Mesodermal cell (in vitro differentiated cells): Measurements from ENCODE around the gene TMEM178B.

Source experiments
- H3K27ac ChIP-seq: 2 replicates; pipeline ENCODE4 v1.7.0; 2013; ENCODE audit warnings: mild to moderate bottlenecking, low read depth, low read length, moderate library complexity; ENCODE audit not compliant: severe bottlenecking
- H3K36me3 ChIP-seq: 2 replicates; pipeline ENCODE4 v1.7.1; 2013; ENCODE audit warnings: mild to moderate bottlenecking, low read length, moderate library complexity; ENCODE audit not compliant: control insufficient read depth, insufficient read depth
- H3K4me1 ChIP-seq: one replicate; pipeline ENCODE4 v1.7.1; 2013; ENCODE audit warnings: mild to moderate bottlenecking, low read length; ENCODE audit not compliant: insufficient read depth, control insufficient read depth, poor library complexity, severe bottlenecking
- H3K4me3 ChIP-seq: 2 replicates; pipeline ENCODE4 v1.7.0; 2013; ENCODE audit warnings: low read length, control low read depth, mild to moderate bottlenecking; ENCODE audit not compliant: insufficient read depth, poor library complexity, severe bottlenecking; ENCODE audit errors: extremely low read depth
- H3K9me3 ChIP-seq: 2 replicates; pipeline ENCODE4 v1.7.1; 2013; ENCODE audit warnings: mild to moderate bottlenecking, low read length, moderate library complexity; ENCODE audit not compliant: control insufficient read depth
- WGBS, 2 experiments: methylation state at CpG; one replicate each; pipeline ENCODE4 v1.1.5; 2013; ENCODE audit warnings: missing lambda C conversion rate in 2 of 2; ENCODE audit not compliant: insufficient coverage in 2 of 2; 5-methylcytosine and 5-hydroxymethylcytosine counted together

The TMEM178B gene

GRCh38 chr7:141221007-141221612 lies 147.2 kb downstream of the TMEM178B start:
- H3K4me3 ChIP-seq: no peak overlapping the region
- no peaks in the 10 kb centered on the region for H3K4me1 ChIP-seq
- no peaks in the 10 kb centered on the region for H3K9me3 ChIP-seq
- H3K27ac ChIP-seq: no peak overlapping the region
- WGBS, 2 experiments: 50 to 73% methylated on average over 1 to 2 of the region's 2 CpGs
- H3K36me3 ChIP-seq: no peaks in the 10 kb centered on the region

- H3K27ac ChIP-seq: no peak overlapping the region
- no peaks in the 10 kb centered on the region for H3K9me3 ChIP-seq
- no peaks in the 10 kb centered on the region for H3K4me1 ChIP-seq
- no peaks in the 10 kb centered on the region for H3K36me3 ChIP-seq
- H3K4me3 ChIP-seq: no peak overlapping the region
- 94% methylated on average over 3 of the region's 8 CpGs; no CpG with 5 or more reads in 1 of the 2 experiments for WGBS, 2 experiments
These were observed 152.2 kb downstream of the TMEM178B start for GRCh38 chr7:141225916-141226618.

DNA sequence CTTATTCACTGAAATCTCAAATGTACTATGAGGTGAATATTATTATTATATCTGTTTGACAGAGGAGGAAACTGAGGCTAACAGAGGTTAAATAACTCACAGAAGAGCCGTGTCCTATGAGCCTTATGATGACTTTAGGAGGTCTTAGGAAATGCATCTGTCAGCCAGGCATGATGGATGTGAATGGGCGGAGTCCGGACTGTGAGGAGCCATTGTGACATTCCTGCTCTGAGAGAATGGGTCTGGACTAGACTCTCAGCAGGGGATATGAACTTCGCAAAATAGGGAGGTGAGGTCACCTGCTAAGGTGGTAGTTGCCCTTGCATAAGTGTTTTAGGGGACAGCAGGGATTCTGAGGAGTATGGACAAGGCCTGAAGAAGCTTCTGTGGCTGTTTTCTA lies 153.6 kb downstream of the TMEM178B start:
- Histone ChIP-seq H3K4me3 (no peak overlapping the region), H3K4me1 (peaks cover 3% of the 10 kb centered on the region), H3K9me3 (no peaks in the 10 kb centered on the region), H3K36me3 (no peaks in the 10 kb centered on the region), H3K27ac (no peak overlapping the region)
- 73 to 83% methylated on average over 3 to 4 of the region's 4 CpGs for WGBS, 2 experiments

DNA sequence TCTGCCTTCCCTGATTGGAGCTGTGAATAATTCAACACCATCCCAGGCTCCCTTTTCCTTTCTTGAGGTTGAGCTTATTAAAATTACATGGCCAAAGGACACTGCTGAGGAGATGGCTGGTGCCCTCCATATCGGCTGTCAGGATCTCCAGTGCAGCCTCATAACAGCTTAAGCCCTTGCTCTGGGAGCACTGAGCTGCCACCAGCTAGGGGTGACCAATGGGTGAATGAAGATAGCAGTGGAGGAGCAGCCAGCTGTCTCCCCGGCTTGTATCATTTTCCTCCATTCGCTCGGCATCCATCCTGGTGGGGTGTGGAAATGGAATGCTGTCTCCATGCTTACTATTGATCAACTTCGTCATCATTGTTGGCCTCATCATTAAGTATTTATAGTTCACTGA lies 154.6 kb downstream of the TMEM178B start:
- 64 to 80% methylated on average over 1 of the region's 5 CpGs for WGBS, 2 experiments
- no peaks in the 10 kb centered on the region for H3K36me3 ChIP-seq

GRCh38 chr7:141231018-141231792 lies 157.3 kb downstream of the TMEM178B start:
- Histone ChIP-seq H3K4me3 (no peak overlapping the region), H3K36me3 (no peaks in the 10 kb centered on the region), H3K9me3 (no peaks in the 10 kb centered on the region), H3K4me1 (peaks cover 3% of the 10 kb centered on the region), H3K27ac (no peak overlapping the region)
- WGBS, 2 experiments: 51 to 66% methylated on average over 2 to 3 of the region's 5 CpGs

More for the DNA sequence above, 154.6 kb downstream of the TMEM178B start:
- no peaks in the 10 kb centered on the region for H3K9me3 ChIP-seq
- H3K4me1 ChIP-seq: peaks cover 3% of the 10 kb centered on the region
- no peak overlapping the region for H3K27ac ChIP-seq
- no peak overlapping the region for H3K4me3 ChIP-seq

GRCh38 chr7:141232286-141233051 lies 158.6 kb downstream of the TMEM178B start:
- Histone ChIP-seq H3K36me3 (no peaks in the 10 kb centered on the region), H3K27ac (no peak overlapping the region), H3K4me3 (no peak overlapping the region), H3K9me3 (no peaks in the 10 kb centered on the region), H3K4me1 (peaks cover 3% of the 10 kb centered on the region)
- 83 to 90% methylated on average over 1 to 2 of the region's 4 CpGs for WGBS, 2 experiments

- Histone ChIP-seq H3K9me3 (no peaks in the 10 kb centered on the region), H3K27ac (no peak overlapping the region), H3K36me3 (no peaks in the 10 kb centered on the region), H3K4me1 (peaks cover 3% of the 10 kb centered on the region), H3K4me3 (no peak overlapping the region)
- 80 to 88% methylated on average over 5 to 8 of the region's 8 CpGs for WGBS, 2 experiments
These were observed 160.7 kb downstream of the TMEM178B start for GRCh38 chr7:141234335-141235105.

- Histone ChIP-seq H3K4me1 (peaks cover 3% of the 10 kb centered on the region), H3K27ac (no peak overlapping the region), H3K9me3 (no peaks in the 10 kb centered on the region), H3K36me3 (no peaks in the 10 kb centered on the region), H3K4me3 (no peak overlapping the region)
- WGBS, 2 experiments: 75% methylated on average over 2 of the region's 4 CpGs; no CpG with 5 or more reads in 1 of the 2 experiments
These were observed 161.8 kb downstream of the TMEM178B start for GRCh38 chr7:141235656-141236055.

- no peak overlapping the region for H3K4me3 ChIP-seq
- H3K9me3 ChIP-seq: no peaks in the 10 kb centered on the region
- no peak overlapping the region for H3K27ac ChIP-seq
- no peaks in the 10 kb centered on the region for H3K4me1 ChIP-seq
- no peaks in the 10 kb centered on the region for H3K36me3 ChIP-seq
- WGBS, 2 experiments: 59 to 67% methylated on average over 7 to 8 of the region's 10 CpGs
These were observed 164.9 kb downstream of the TMEM178B start for GRCh38 chr7:141238596-141239243.
